Adipocyte (in vitro differentiated cells): Measurements from ENCODE around the gene CACFD1.

Experiments used
- DNase-seq: peaks from one replicate; pipeline ENCODE4 v3.0.0-alpha.2; 2015; ENCODE audit warnings: low read depth
- H3K27me3 ChIP-seq: replicated peaks from 2 replicates; pipeline ENCODE4 v1.7.0; 2013; ENCODE audit warnings: mild to moderate bottlenecking, low read length, moderate library complexity; ENCODE audit not compliant: control insufficient read depth, insufficient read depth
- H3K36me3 ChIP-seq: 2 replicates; pipeline ENCODE4 v1.7.0; 2013; ENCODE audit warnings: low read length, mild to moderate bottlenecking, moderate library complexity; ENCODE audit not compliant: control insufficient read depth, insufficient read depth, severe bottlenecking
- H3K4me1 ChIP-seq: 2 replicates; pipeline ENCODE4 v1.7.0; 2013; ENCODE audit warnings: mild to moderate bottlenecking, low read length, moderate library complexity; ENCODE audit not compliant: control insufficient read depth, insufficient read depth
- H3K4me3 ChIP-seq: 2 replicates; pipeline ENCODE4 v1.7.0; 2013; ENCODE audit warnings: mild to moderate bottlenecking, low read length, moderate library complexity
- H3K9ac ChIP-seq: 2 replicates; pipeline ENCODE4 v1.7.0; 2013; ENCODE audit warnings: mild to moderate bottlenecking, low read length, moderate library complexity
- H3K9me3 ChIP-seq: 2 replicates; pipeline ENCODE4 v1.7.0; 2013; ENCODE audit warnings: mild to moderate bottlenecking, low read length, moderate library complexity; ENCODE audit not compliant: control insufficient read depth

CACFD1 gene

GRCh38 chr9:133468374-133468773 lies 8.6 kb downstream of the CACFD1 start:
- Histone ChIP-seq H3K27me3 (no peaks in the 10 kb centered on the region), H3K9me3 (no peaks in the 10 kb centered on the region), H3K36me3 (peaks cover 21% of the 10 kb centered on the region), H3K4me3 (no peak overlapping the region), H3K9ac (no peak overlapping the region), H3K4me1 (no peaks in the 10 kb centered on the region)
- DNase-seq = no peak

GRCh38 chr9:133468777-133469421 lies 9.1 kb downstream of the CACFD1 start:
- no peak for DNase-seq
- Histone ChIP-seq H3K9ac (no peak overlapping the region), H3K36me3 (peaks cover 27% of the 10 kb centered on the region), H3K9me3 (no peaks in the 10 kb centered on the region), H3K4me3 (no peak overlapping the region), H3K27me3 (no peaks in the 10 kb centered on the region), H3K4me1 (no peaks in the 10 kb centered on the region)

GRCh38 chr9:133470427-133470924 lies 10.7 kb downstream of the CACFD1 start:
- H3K4me1 ChIP-seq = no peaks in the 10 kb centered on the region
- H3K27me3 ChIP-seq = no peaks in the 10 kb centered on the region
- no peak for DNase-seq
- H3K36me3 ChIP-seq = peaks cover 41% of the 10 kb centered on the region
- no peak overlapping the region for H3K4me3 ChIP-seq
- H3K9me3 ChIP-seq = no peaks in the 10 kb centered on the region
- no peak overlapping the region for H3K9ac ChIP-seq

- peaks cover 46% of the 10 kb centered on the region for H3K36me3 ChIP-seq
- no peaks in the 10 kb centered on the region for H3K9me3 ChIP-seq
- DNase-seq = no peak
- peaks cover 4% of the 10 kb centered on the region for H3K4me1 ChIP-seq
- no peak overlapping the region for H3K9ac ChIP-seq
- no peak overlapping the region for H3K4me3 ChIP-seq
- H3K27me3 ChIP-seq = no peaks in the 10 kb centered on the region
These were observed 11.2 kb downstream of the CACFD1 start for GRCh38 chr9:133470988-133471387.

- H3K27me3 ChIP-seq = no peaks in the 10 kb centered on the region
- H3K36me3 ChIP-seq = peaks cover 53% of the 10 kb centered on the region
- DNase-seq = no peak
- H3K4me3 ChIP-seq = no peak overlapping the region
- peaks cover 11% of the 10 kb centered on the region for H3K4me1 ChIP-seq
- no peaks in the 10 kb centered on the region for H3K9me3 ChIP-seq
- no peak overlapping the region for H3K9ac ChIP-seq
These were observed 11.9 kb downstream of the CACFD1 start for GRCh38 chr9:133471551-133472276.

- Histone ChIP-seq H3K36me3 (peaks cover 56% of the 10 kb centered on the region), H3K9ac (no peak overlapping the region), H3K4me1 (peaks cover 16% of the 10 kb centered on the region), H3K9me3 (no peaks in the 10 kb centered on the region), H3K4me3 (no peak overlapping the region), H3K27me3 (no peaks in the 10 kb centered on the region)
- DNase-seq = no peak
These were observed 12.5 kb downstream of the CACFD1 start for GRCh38 chr9:133472277-133472645.

GRCh38 chr9:133472753-133473378 lies 13.1 kb downstream of the CACFD1 start:
- Histone ChIP-seq H3K27me3 (no peaks in the 10 kb centered on the region), H3K4me1 (peaks cover 23% of the 10 kb centered on the region), H3K9me3 (no peaks in the 10 kb centered on the region), H3K4me3 (no peak overlapping the region), H3K36me3 (peaks cover 56% of the 10 kb centered on the region), H3K9ac (no peak overlapping the region)
- no peak for DNase-seq

- Histone ChIP-seq H3K4me3 (no peak overlapping the region), H3K27me3 (no peaks in the 10 kb centered on the region), H3K36me3 (peaks cover 56% of the 10 kb centered on the region), H3K4me1 (peaks cover 30% of the 10 kb centered on the region), H3K9me3 (no peaks in the 10 kb centered on the region), H3K9ac (no peak overlapping the region)
- no peak for DNase-seq
These were observed 14.0 kb downstream of the CACFD1 start for GRCh38 chr9:133473743-133474142.

GRCh38 chr9:133474215-133474614 lies 14.4 kb downstream of the CACFD1 start:
- Histone ChIP-seq H3K4me1 (peaks cover 31% of the 10 kb centered on the region), H3K36me3 (peaks cover 56% of the 10 kb centered on the region), H3K4me3 (no peak overlapping the region), H3K27me3 (no peaks in the 10 kb centered on the region), H3K9ac (no peak overlapping the region), H3K9me3 (no peaks in the 10 kb centered on the region)
- DNase-seq = no peak

GRCh38 chr9:133474853-133475252 lies 15.1 kb downstream of the CACFD1 start:
- no peak overlapping the region for H3K4me3 ChIP-seq
- no peaks in the 10 kb centered on the region for H3K9me3 ChIP-seq
- H3K36me3 ChIP-seq = peaks cover 56% of the 10 kb centered on the region
- no peak overlapping the region for H3K9ac ChIP-seq
- no peak for DNase-seq
- H3K27me3 ChIP-seq = no peaks in the 10 kb centered on the region
- peaks cover 36% of the 10 kb centered on the region for H3K4me1 ChIP-seq

- DNase-seq = no peak
- H3K9me3 ChIP-seq = no peaks in the 10 kb centered on the region
- H3K9ac ChIP-seq = no peak overlapping the region
- H3K4me1 ChIP-seq = peaks cover 36% of the 10 kb centered on the region
- H3K4me3 ChIP-seq = no peak overlapping the region
- H3K27me3 ChIP-seq = no peaks in the 10 kb centered on the region
- peaks cover 56% of the 10 kb centered on the region for H3K36me3 ChIP-seq
These were observed 15.7 kb downstream of the CACFD1 start for GRCh38 chr9:133475292-133476012.
